ENCODE results near the gene KIF22. TPM values are rescaled to one million over a fixed set of nuclear protein-coding genes. Genes with fewer than 3 reads are reported as not detected.

Gene KIF22
- polyA plus RNA-seq, 3 donors = 22.0 to 46.2 (median 28.9) TPM

- intact Hi-C loops (cut with micrococcal nuclease) = loop anchor here in 1 of 2 donors (5.0 kb wide), 1 partner anchor 44 kb away; no protein-coding TSS in a partner anchor
- H3K36me3 ChIP-seq (replicated peaks in 1 of 2; ENCODE audit: control insufficient read depth in 1 of 2, insufficient read depth in 2 of 2, low read length in 2 of 2) = peaks cover 11 to 31% of the 10 kb centered on the region in 2 donors
- peak overlapping the region in 1 of 3 experiments; percentile 92 for H3K4me3 ChIP-seq (replicated peaks in 1 of 3; ENCODE audit: low read depth in 2 of 3, low read length in 3 of 3)
- peaks cover 39% of the 10 kb centered on the region for H3K79me2 ChIP-seq (ENCODE audit: insufficient read depth, low read length)
- peaks cover 65 to 89% of the 10 kb centered on the region in 2 donors for H3K4me1 ChIP-seq (ENCODE audit: control insufficient read depth in 1 of 2, insufficient read depth in 2 of 2, low read length in 2 of 2)
- Mint-ChIP-seq H3K4me3 (peak overlapping the region; percentile 45 to 54), H3K4me1 (peaks cover 80% of the 10 kb centered on the region), H3K36me3 (peaks cover 31 to 41% of the 10 kb centered on the region in 2 donors), H3K27me3 (ENCODE audit: low read depth in 3 of 3) (peaks cover 0 to 9% (median 3%) of the 10 kb centered on the region in 3 donors), H3K27ac (peak overlapping the region in 6 of 7 donors; percentile 53 to 84 (median 79)), H3K9me3 (peaks cover 0 to 7% (median 0%) of the 10 kb centered on the region in 7 donors)
- peak overlapping the region; percentile 78 for H3K4me2 ChIP-seq (replicated peaks; ENCODE audit: extremely low read depth, low read length, poor library complexity, severe bottlenecking)
- no peak overlapping the region for H3K9ac ChIP-seq (ENCODE audit: insufficient read depth, low read length, poor library complexity, severe bottlenecking)
- no peak for TF ChIP-seq CTCF (IDR thresholded peaks at IDR 0.05)
- H2AFZ ChIP-seq (ENCODE audit: insufficient read depth, low read depth, low read length, poor library complexity, severe bottlenecking) = no peak overlapping the region
- no peaks in the 10 kb centered on the region for H3K27me3 ChIP-seq (ENCODE audit: control insufficient read depth in 2 of 2, insufficient read depth in 2 of 2, low read length in 2 of 2)
- H3K9me3 ChIP-seq (replicated peaks in 1 of 2; ENCODE audit: control insufficient read depth in 1 of 2, insufficient read depth in 1 of 2, low read length in 2 of 2) = no peaks in the 10 kb centered on the region
- H3K27ac ChIP-seq (ENCODE audit: low read depth in 1 of 2, low read length in 2 of 2) = peak overlapping the region in 1 of 2 donors; percentile 97
- WGBS (ENCODE audit: insufficient coverage) = 7% methylated on average over 2 of the region's 5 CpGs
- no peak for DNase-seq
- peaks cover 47% of the 10 kb centered on the region for H4K20me1 ChIP-seq (ENCODE audit: insufficient read depth, low read length)
Observed at GRCh38 chr16:29743475-29743826, 47.1 kb upstream of the KIF22 start.

GRCh38 chr16:29743827-29744531 lies 46.6 kb upstream of the KIF22 start:
- H3K4me3 Mint-ChIP-seq = peak overlapping the region; percentile 62 to 98
- no peak for DNase-seq

More at GRCh38 chr16:29743827-29744531, 46.6 kb upstream of the KIF22 start:
- Histone ChIP-seq H3K9me3 (replicated peaks in 1 of 2; ENCODE audit: control insufficient read depth in 1 of 2, insufficient read depth in 1 of 2, low read length in 2 of 2) (no peaks in the 10 kb centered on the region), H3K36me3 (replicated peaks in 1 of 2; ENCODE audit: control insufficient read depth in 1 of 2, insufficient read depth in 2 of 2, low read length in 2 of 2) (peaks cover 11 to 31% of the 10 kb centered on the region in 2 donors), H3K4me3 (replicated peaks in 1 of 3; ENCODE audit: low read depth in 2 of 3, low read length in 3 of 3) (peak overlapping the region in 2 of 3 experiments; percentile 91 to 92), H3K4me1 (ENCODE audit: control insufficient read depth in 1 of 2, insufficient read depth in 2 of 2, low read length in 2 of 2) (peaks cover 63 to 89% of the 10 kb centered on the region in 2 donors), H3K9ac (ENCODE audit: insufficient read depth, low read length, poor library complexity, severe bottlenecking) (peak overlapping the region; percentile 93), H4K20me1 (ENCODE audit: insufficient read depth, low read length) (peaks cover 47% of the 10 kb centered on the region), H3K4me2 (replicated peaks; ENCODE audit: extremely low read depth, low read length, poor library complexity, severe bottlenecking) (peak overlapping the region; percentile 78), H2AFZ (ENCODE audit: insufficient read depth, low read depth, low read length, poor library complexity, severe bottlenecking) (no peak overlapping the region), H3K79me2 (ENCODE audit: insufficient read depth, low read length) (peaks cover 39% of the 10 kb centered on the region), H3K27me3 (ENCODE audit: control insufficient read depth in 2 of 2, insufficient read depth in 2 of 2, low read length in 2 of 2) (no peaks in the 10 kb centered on the region), H3K27ac (ENCODE audit: low read depth in 1 of 2, low read length in 2 of 2) (peak overlapping the region; percentile 85 to 97)
- Mint-ChIP-seq H3K27ac (peak overlapping the region; percentile 71 to 100 (median 97)), H3K9me3 (peaks cover 0 to 7% (median 1%) of the 10 kb centered on the region in 7 donors), H3K4me1 (peaks cover 77% of the 10 kb centered on the region), H3K27me3 (ENCODE audit: low read depth in 3 of 3) (peaks cover 0 to 9% (median 3%) of the 10 kb centered on the region in 3 donors), H3K36me3 (peaks cover 31 to 41% of the 10 kb centered on the region in 2 donors)
- TF ChIP-seq CTCF (IDR thresholded peaks at IDR 0.05) = no peak
- 90% methylated on average over 17 of the region's 21 CpGs for WGBS (ENCODE audit: insufficient coverage)
- intact Hi-C loops (cut with micrococcal nuclease) = loop anchor here (2.0 to 5.0 kb wide), 2 partner anchors 43 to 77 kb away; no protein-coding TSS in a partner anchor
